ENCODE results near the gene ADAMTS14. TPM values are rescaled to one million over a fixed set of nuclear protein-coding genes. Genes with fewer than 3 reads are reported as not detected.

ADAMTS14 gene
- total and polyA plus RNA-seq, 4 donors: 0.08 to 2.4 (median 0.37) TPM

DNA sequence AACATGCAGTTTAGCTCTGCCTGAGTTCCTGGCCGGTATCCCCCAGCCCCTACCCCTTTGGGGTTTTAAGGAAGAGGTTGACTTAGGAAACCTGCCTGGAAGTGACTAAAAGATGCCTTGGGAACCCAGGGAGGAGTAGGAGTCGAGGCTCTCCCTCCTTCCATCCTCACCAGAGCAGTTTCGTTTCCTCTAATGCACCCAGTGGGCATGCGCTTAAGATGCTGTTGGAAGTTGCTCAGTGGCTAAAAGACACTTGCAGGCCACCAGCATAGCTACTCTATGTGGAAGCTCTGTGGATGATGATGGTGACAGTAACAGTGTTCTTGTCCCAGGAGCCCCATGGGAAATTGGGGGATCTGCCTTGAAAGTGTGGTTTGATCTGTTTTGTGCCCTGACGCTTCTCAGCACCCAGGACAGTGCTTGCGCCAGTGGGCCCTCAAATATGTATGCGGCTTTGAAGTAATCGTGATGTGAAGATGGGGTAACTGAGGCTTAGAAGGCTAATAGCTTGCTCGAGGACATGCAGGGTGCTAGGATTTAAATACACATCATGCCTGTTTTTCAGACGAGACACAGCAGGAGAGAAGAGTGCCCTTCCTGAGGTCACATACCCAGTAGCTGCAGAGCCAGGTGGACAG lies 80.8 kb downstream of the ADAMTS14 start:
- DNase-seq (peak in 1 of 2 donors; percentile 12), ATAC-seq (ENCODE audit: low FRiP score) (no peak)
- WGBS, 2 donors: 79 to 83% methylated on average over 10 of the region's 10 CpGs
- no peaks in the 10 kb centered on the region for H3K4me1 ChIP-seq (ENCODE audit: control insufficient read depth in 1 of 2, insufficient read depth in 2 of 2, low read length in 2 of 2)
- no peaks in the 10 kb centered on the region for H3K27me3 ChIP-seq (ENCODE audit: control insufficient read depth in 1 of 2, insufficient read depth in 2 of 2, low read length in 1 of 2)
- no peak overlapping the region for H3K27ac ChIP-seq (ENCODE audit: low read depth in 1 of 2, low read length in 2 of 2)
- H3K9me3 ChIP-seq (ENCODE audit: control insufficient read depth, low read length): no peaks in the 10 kb centered on the region
- intact Hi-C loops (cut with DNase I): no loop called here
- no peak overlapping the region for H3K4me3 ChIP-seq (ENCODE audit: low read length in 2 of 2)
- H3K36me3 ChIP-seq (ENCODE audit: control insufficient read depth in 1 of 2, insufficient read depth in 2 of 2, low read length in 1 of 2): no peaks in the 10 kb centered on the region

GRCh38 chr10:70753841-70754621 lies 81.7 kb downstream of the ADAMTS14 start:
- Histone ChIP-seq H3K36me3 (ENCODE audit: control insufficient read depth in 1 of 2, insufficient read depth in 2 of 2, low read length in 1 of 2) (no peaks in the 10 kb centered on the region), H3K9me3 (ENCODE audit: control insufficient read depth, low read length) (no peaks in the 10 kb centered on the region), H3K27ac (ENCODE audit: low read depth in 1 of 2, low read length in 2 of 2) (no peak overlapping the region), H3K27me3 (ENCODE audit: control insufficient read depth in 1 of 2, insufficient read depth in 2 of 2, low read length in 1 of 2) (no peaks in the 10 kb centered on the region), H3K4me1 (ENCODE audit: control insufficient read depth in 1 of 2, insufficient read depth in 2 of 2, low read length in 2 of 2) (no peaks in the 10 kb centered on the region), H3K4me3 (ENCODE audit: low read length in 2 of 2) (no peak overlapping the region)
- intact Hi-C loops (cut with DNase I): no loop called here
- ATAC-seq (ENCODE audit: low FRiP score): no peak
- 67 to 68% methylated on average over 15 of the region's 15 CpGs for WGBS, 2 donors
- peak in 1 of 2 donors; percentile 74 for DNase-seq

DNA sequence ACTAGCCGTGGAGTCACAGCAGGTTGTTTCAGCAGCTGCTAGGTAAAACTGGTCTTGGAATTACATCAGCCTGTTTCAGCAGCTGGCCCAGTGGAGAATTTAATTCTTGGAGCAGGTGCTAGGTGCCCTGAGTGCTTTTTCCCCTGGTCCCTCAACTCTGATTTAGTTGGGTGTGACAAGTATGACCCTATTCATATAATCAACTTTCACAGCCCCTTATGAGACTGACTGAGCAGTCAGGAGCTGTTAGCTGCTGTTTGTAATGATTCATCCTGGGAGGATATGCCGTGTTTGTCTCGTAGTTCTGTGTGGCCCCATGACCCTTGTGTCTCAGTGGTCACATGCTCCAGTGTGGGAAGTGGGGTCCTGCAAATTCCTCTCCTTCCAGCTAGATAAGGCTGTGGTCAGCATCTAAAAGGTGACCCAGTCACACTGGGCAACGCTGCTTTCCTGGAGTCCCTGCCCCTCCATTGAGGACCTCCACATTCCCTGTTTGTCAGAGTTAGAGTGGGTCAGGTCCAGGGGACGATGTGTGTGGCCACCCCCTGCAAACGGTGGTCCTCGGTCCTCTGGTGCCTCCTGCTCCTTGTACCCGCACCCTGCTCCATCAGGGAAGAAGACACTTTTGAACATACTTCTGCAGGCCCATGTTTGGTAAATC lies 84.5 kb downstream of the ADAMTS14 start:
- Histone ChIP-seq H3K4me3 (ENCODE audit: low read length in 2 of 2) (no peak overlapping the region), H3K27ac (ENCODE audit: low read depth in 1 of 2, low read length in 2 of 2) (no peak overlapping the region), H3K4me1 (ENCODE audit: control insufficient read depth in 1 of 2, insufficient read depth in 2 of 2, low read length in 2 of 2) (no peaks in the 10 kb centered on the region), H3K27me3 (ENCODE audit: control insufficient read depth in 1 of 2, insufficient read depth in 2 of 2, low read length in 1 of 2) (no peaks in the 10 kb centered on the region), H3K9me3 (ENCODE audit: control insufficient read depth, low read length) (no peaks in the 10 kb centered on the region), H3K36me3 (ENCODE audit: control insufficient read depth in 1 of 2, insufficient read depth in 2 of 2, low read length in 1 of 2) (no peaks in the 10 kb centered on the region)
- ATAC-seq (ENCODE audit: low FRiP score) (no peak), DNase-seq (peak in 1 of 2 donors; percentile 45)
- WGBS, 2 donors: 94% methylated on average over 8 of the region's 8 CpGs
- intact Hi-C loops (cut with DNase I): no loop called here

GRCh38 chr10:70757856-70758255 lies 85.5 kb downstream of the ADAMTS14 start:
- 88 to 95% methylated on average over 13 of the region's 13 CpGs for WGBS, 2 donors
- intact Hi-C loops (cut with DNase I): loop anchor here in 1 of 2 donors (2.0 kb wide), 1 partner anchor 297 kb away; no protein-coding TSS in a partner anchor
- Histone ChIP-seq H3K9me3 (ENCODE audit: control insufficient read depth, low read length) (no peaks in the 10 kb centered on the region), H3K36me3 (ENCODE audit: control insufficient read depth in 1 of 2, insufficient read depth in 2 of 2, low read length in 1 of 2) (no peaks in the 10 kb centered on the region), H3K4me3 (ENCODE audit: low read length in 2 of 2) (no peak overlapping the region), H3K27ac (ENCODE audit: low read depth in 1 of 2, low read length in 2 of 2) (no peak overlapping the region), H3K4me1 (ENCODE audit: control insufficient read depth in 1 of 2, insufficient read depth in 2 of 2, low read length in 2 of 2) (no peaks in the 10 kb centered on the region), H3K27me3 (ENCODE audit: control insufficient read depth in 1 of 2, insufficient read depth in 2 of 2, low read length in 1 of 2) (no peaks in the 10 kb centered on the region)
- ATAC-seq (ENCODE audit: low FRiP score) (no peak), DNase-seq (peak in 1 of 2 donors; percentile 65)

- Histone ChIP-seq H3K4me3 (ENCODE audit: low read length in 2 of 2) (no peak overlapping the region), H3K9me3 (ENCODE audit: control insufficient read depth, low read length) (no peaks in the 10 kb centered on the region), H3K4me1 (ENCODE audit: control insufficient read depth in 1 of 2, insufficient read depth in 2 of 2, low read length in 2 of 2) (no peaks in the 10 kb centered on the region), H3K27ac (ENCODE audit: low read depth in 1 of 2, low read length in 2 of 2) (no peak overlapping the region), H3K36me3 (ENCODE audit: control insufficient read depth in 1 of 2, insufficient read depth in 2 of 2, low read length in 1 of 2) (no peaks in the 10 kb centered on the region), H3K27me3 (ENCODE audit: control insufficient read depth in 1 of 2, insufficient read depth in 2 of 2, low read length in 1 of 2) (no peaks in the 10 kb centered on the region)
- WGBS, 2 donors: 28 to 29% methylated on average over 7 of the region's 7 CpGs
- ATAC-seq (ENCODE audit: low FRiP score): peak; percentile 39
- peak; percentile 73 to 85 for DNase-seq
- intact Hi-C loops (cut with DNase I): loop anchor here (1.0 to 2.0 kb wide), 2 partner anchors 209 to 298 kb away; no protein-coding TSS in a partner anchor
Observed at GRCh38 chr10:70758757-70759514, 86.6 kb downstream of the ADAMTS14 start.

DNA sequence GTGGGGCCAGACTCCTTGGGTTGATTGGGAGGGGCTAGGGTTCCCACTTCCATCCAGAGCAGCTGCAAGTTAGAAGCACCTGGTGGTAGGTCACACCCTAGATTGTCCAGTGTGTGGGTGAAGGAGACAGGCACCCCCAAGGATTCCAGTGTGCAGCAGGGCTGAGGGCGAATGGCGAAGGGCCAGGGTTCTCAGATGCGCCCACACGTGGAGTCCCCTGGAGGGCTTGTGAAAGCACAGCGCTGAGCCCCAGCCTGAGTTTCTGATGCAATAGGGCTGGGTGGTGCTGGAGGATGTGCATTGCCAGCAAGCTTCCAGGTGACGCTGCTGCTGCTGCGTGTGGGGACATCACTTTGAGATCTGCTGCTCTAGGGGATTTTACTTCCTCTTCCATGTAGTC lies 87.5 kb downstream of the ADAMTS14 start:
- Histone ChIP-seq H3K36me3 (ENCODE audit: control insufficient read depth in 1 of 2, insufficient read depth in 2 of 2, low read length in 1 of 2) (no peaks in the 10 kb centered on the region), H3K27ac (ENCODE audit: low read depth in 1 of 2, low read length in 2 of 2) (no peak overlapping the region), H3K27me3 (ENCODE audit: control insufficient read depth in 1 of 2, insufficient read depth in 2 of 2, low read length in 1 of 2) (no peaks in the 10 kb centered on the region), H3K9me3 (ENCODE audit: control insufficient read depth, low read length) (no peaks in the 10 kb centered on the region), H3K4me3 (ENCODE audit: low read length in 2 of 2) (no peak overlapping the region), H3K4me1 (ENCODE audit: control insufficient read depth in 1 of 2, insufficient read depth in 2 of 2, low read length in 2 of 2) (no peaks in the 10 kb centered on the region)
- intact Hi-C loops (cut with DNase I): loop anchor here (1.0 to 5.0 kb wide), 3 partner anchors 209 to 299 kb away; no protein-coding TSS in a partner anchor
- DNase-seq: peak in 1 of 2 donors; percentile 60
- no peak for ATAC-seq (ENCODE audit: low FRiP score)
- 82 to 86% methylated on average over 6 to 7 of the region's 7 CpGs for WGBS, 2 donors

DNA sequence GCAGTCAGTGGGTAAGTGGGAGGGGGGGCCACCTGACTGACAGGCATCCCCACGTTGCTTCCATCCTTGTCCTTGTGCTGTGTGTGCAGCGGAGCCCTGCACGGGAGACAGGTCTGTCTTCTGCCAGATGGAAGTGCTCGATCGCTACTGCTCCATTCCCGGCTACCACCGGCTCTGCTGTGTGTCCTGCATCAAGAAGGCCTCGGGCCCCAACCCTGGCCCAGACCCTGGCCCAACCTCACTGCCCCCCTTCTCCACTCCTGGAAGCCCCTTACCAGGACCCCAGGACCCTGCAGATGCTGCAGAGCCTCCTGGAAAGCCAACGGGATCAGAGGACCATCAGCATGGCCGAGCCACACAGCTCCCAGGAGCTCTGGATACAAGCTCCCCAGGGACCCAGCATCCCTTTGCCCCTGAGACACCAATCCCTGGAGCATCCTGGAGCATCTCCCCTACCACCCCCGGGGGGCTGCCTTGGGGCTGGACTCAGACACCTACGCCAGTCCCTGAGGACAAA lies 88.0 kb downstream of the ADAMTS14 start:
- H3K27ac ChIP-seq (ENCODE audit: low read depth in 1 of 2, low read length in 2 of 2): no peak overlapping the region
- DNase-seq (peak in 1 of 2 donors; percentile 70), ATAC-seq (ENCODE audit: low FRiP score) (no peak)
- no peak overlapping the region for H3K4me3 ChIP-seq (ENCODE audit: low read length in 2 of 2)
- intact Hi-C loops (cut with DNase I): loop anchor here in 1 of 2 donors (5.0 kb wide), 1 partner anchor 298 kb away; no protein-coding TSS in a partner anchor
- no peaks in the 10 kb centered on the region for H3K36me3 ChIP-seq (ENCODE audit: control insufficient read depth in 1 of 2, insufficient read depth in 2 of 2, low read length in 1 of 2)
- no peaks in the 10 kb centered on the region for H3K9me3 ChIP-seq (ENCODE audit: control insufficient read depth, low read length)
- no peaks in the 10 kb centered on the region for H3K4me1 ChIP-seq (ENCODE audit: control insufficient read depth in 1 of 2, insufficient read depth in 2 of 2, low read length in 2 of 2)
- H3K27me3 ChIP-seq (ENCODE audit: control insufficient read depth in 1 of 2, insufficient read depth in 2 of 2, low read length in 1 of 2): no peaks in the 10 kb centered on the region
- WGBS, 2 donors: 84% methylated on average over 12 of the region's 12 CpGs

- intact Hi-C loops (cut with DNase I): loop anchor here in 1 of 2 donors (5.0 kb wide), 1 partner anchor 299 kb away; no protein-coding TSS in a partner anchor
- H3K9me3 ChIP-seq (ENCODE audit: control insufficient read depth, low read length): no peaks in the 10 kb centered on the region
- ATAC-seq (ENCODE audit: low FRiP score): no peak
- no peaks in the 10 kb centered on the region for H3K27me3 ChIP-seq (ENCODE audit: control insufficient read depth in 1 of 2, insufficient read depth in 2 of 2, low read length in 1 of 2)
- no peak overlapping the region for H3K27ac ChIP-seq (ENCODE audit: low read depth in 1 of 2, low read length in 2 of 2)
- DNase-seq: peak in 1 of 2 donors; percentile 59
- WGBS, 2 donors: 88 to 95% methylated on average over 7 of the region's 7 CpGs
- H3K4me3 ChIP-seq (ENCODE audit: low read length in 2 of 2): no peak overlapping the region
- no peaks in the 10 kb centered on the region for H3K36me3 ChIP-seq (ENCODE audit: control insufficient read depth in 1 of 2, insufficient read depth in 2 of 2, low read length in 1 of 2)
- no peaks in the 10 kb centered on the region for H3K4me1 ChIP-seq (ENCODE audit: control insufficient read depth in 1 of 2, insufficient read depth in 2 of 2, low read length in 2 of 2)
Observed at GRCh38 chr10:70761031-70761601, 88.8 kb downstream of the ADAMTS14 start.

Data from aorta (tissue), 5 donors.